ENCODE measurements around the gene MSANTD2.
"Not testable (repeated sequence)": the region's sequence is repeated elsewhere in the genome, so short reads cannot be mapped to it uniquely, and the experiment has no call there.

MSANTD2 gene

GRCh38 chr11:124814739-124815138 lies 14.5 kb upstream of the MSANTD2 start:
- no peak for DNase-seq

GRCh38 chr11:124812876-124813275 lies 12.7 kb upstream of the MSANTD2 start:
- no peak for DNase-seq

GRCh38 chr11:124811399-124812125 lies 11.4 kb upstream of the MSANTD2 start:
- DNase-seq, result no peak

GRCh38 chr11:124807660-124808270 lies 7.6 kb upstream of the MSANTD2 start:
- DNase-seq, result no peak

GRCh38 chr11:124807201-124807600 lies 7.0 kb upstream of the MSANTD2 start:
- DNase-seq, result no peak

GRCh38 chr11:124804884-124805283 lies 4.7 kb upstream of the MSANTD2 start:
- DNase-seq, result no peak

GRCh38 chr11:124801636-124802312 lies 1.6 kb upstream of the MSANTD2 start:
- DNase-seq, result no peak

- no peak for DNase-seq
Observed at GRCh38 chr11:124801014-124801413, 808 bp upstream of the MSANTD2 start.

GRCh38 chr11:124799348-124800225 lies 619 bp downstream of the MSANTD2 start:
- peak; percentile 43 for DNase-seq

GRCh38 chr11:124798991-124799347 lies 1.2 kb downstream of the MSANTD2 start:
- DNase-seq, result no peak

GRCh38 chr11:124796312-124796711 lies 3.9 kb downstream of the MSANTD2 start:
- DNase-seq, result no peak

- no peak for DNase-seq
Observed at GRCh38 chr11:124793466-124794278, 6.5 kb downstream of the MSANTD2 start.

- DNase-seq, result no peak
Observed at GRCh38 chr11:124791626-124792341, 8.4 kb downstream of the MSANTD2 start.

- no peak for DNase-seq
Observed at GRCh38 chr11:124788521-124788920, 11.7 kb downstream of the MSANTD2 start.

GRCh38 chr11:124784051-124784450 lies 16.2 kb downstream of the MSANTD2 start:
- no peak for DNase-seq

- DNase-seq, result no peak
Observed at GRCh38 chr11:124783002-124783401, 17.2 kb downstream of the MSANTD2 start.

- no peak for DNase-seq
Observed at GRCh38 chr11:124779568-124779967, 20.6 kb downstream of the MSANTD2 start.

- DNase-seq, result no peak
Observed at GRCh38 chr11:124778281-124778680, 21.9 kb downstream of the MSANTD2 start.

GRCh38 chr11:124776865-124777645 lies 23.2 kb downstream of the MSANTD2 start:
- DNase-seq, result no peak

GRCh38 chr11:124770959-124771358 lies 29.2 kb downstream of the MSANTD2 start:
- not testable (repeated sequence) for DNase-seq
